GM20431 (cell line): Measurements from ENCODE around the gene ACTL7B.

Source experiments
- in situ Hi-C: fragments of 300-500 bp; cut with MseI, MboI; formaldehyde crosslinking; loops from one replicate; pipeline ENCODE4 v1.15.0; 2020; ENCODE audit warnings: low sequenced_read_pairs; ENCODE audit not compliant: unreplicated experiment

Gene ACTL7B

GRCh38 chr9:108812396-108813025 lies 43.3 kb downstream of the ACTL7B start:
- in situ Hi-C loops = no loop called here

- in situ Hi-C loops = no loop called here
Measured at GRCh38 chr9:108811944-108812343, 43.8 kb downstream of the ACTL7B start.

GRCh38 chr9:108809269-108809668 lies 46.5 kb downstream of the ACTL7B start:
- in situ Hi-C loops = no loop called here
